Tibial nerve (tissue), 4 donors: Measurements from ENCODE around the gene SLC2A4.

Experiments
- CTCF ChIP-seq, 5 experiments: fragments of 200-600 bp in 3 of 5; fragments of 450-650 bp in 2 of 5; sonication (generic) in 3 of 5; IDR thresholded peaks; one replicate each; pipeline ENCODE4 v1.5.1; 2016 to 2019; ENCODE audit warnings: antibody characterized with exemption in 5 of 5, mild to moderate bottlenecking in 3 of 5, moderate library complexity in 2 of 5
- EP300 ChIP-seq, 2 donors: sonication (generic); formaldehyde crosslinking; IDR thresholded peaks; one replicate each; pipeline ENCODE4 v1.6.1; 2017; ENCODE audit warnings: antibody characterized with exemption in 2 of 2, mild to moderate bottlenecking in 1 of 2
- POLR2A ChIP-seq, 2 donors: fragments of 450-650 bp; IDR thresholded peaks; one replicate each; pipeline ENCODE4 v1.6.1; 2017; ENCODE audit warnings: antibody characterized with exemption in 2 of 2, mild to moderate bottlenecking in 2 of 2, moderate library complexity in 2 of 2

- peak in 1 of 5 experiments; percentile 14 for TF ChIP-seq CTCF (IDR thresholded peaks at IDR 0.05)
- peak in 1 of 2 donors; percentile 66 for TF ChIP-seq POLR2A (IDR thresholded peaks at IDR 0.05)
- no peak for TF ChIP-seq EP300 (IDR thresholded peaks at IDR 0.05)
Observed at GRCh38 chr17:7307686-7308624, 26.4 kb downstream of the SLC2A4 start.
